Measurements from ENCODE around the gene FAH. TPM values are rescaled to one million over a fixed set of nuclear protein-coding genes. Genes with fewer than 3 reads are reported as not detected.

Gene FAH
- total and polyA plus RNA-seq, 11 donors: 12.4 to 48.9 (median 24.0) TPM

DNA sequence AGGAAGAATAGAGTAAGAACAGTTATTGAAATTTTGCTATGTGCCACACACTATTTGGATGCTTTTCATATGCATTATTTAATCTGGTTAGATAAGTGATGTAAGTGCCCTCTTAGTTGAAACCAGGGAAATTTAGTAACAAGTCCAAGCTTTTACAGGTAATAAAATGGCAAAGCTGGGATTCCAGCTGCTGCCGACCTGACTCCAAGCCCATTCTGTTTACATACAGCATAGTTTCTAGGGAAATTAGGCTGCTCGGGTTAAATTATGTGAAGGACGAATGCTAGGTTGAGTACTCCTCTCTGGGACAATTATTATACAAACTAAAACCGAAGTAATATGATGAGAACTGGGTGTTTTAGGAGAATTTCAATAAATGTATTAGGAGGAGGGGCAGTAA lies 38.7 kb upstream of the FAH start:
- peaks cover 0 to 30% (median 6%) of the 10 kb centered on the region in 12 donors for H3K4me1 ChIP-seq
- H3K4me3 ChIP-seq: no peak overlapping the region
- H3K36me3 ChIP-seq: no peaks in the 10 kb centered on the region
- DNase-seq: no peak
- ATAC-seq: no peak
- TF ChIP-seq POLR2A (IDR thresholded peaks at IDR 0.05): no peak
- TF ChIP-seq, protein P1, sequence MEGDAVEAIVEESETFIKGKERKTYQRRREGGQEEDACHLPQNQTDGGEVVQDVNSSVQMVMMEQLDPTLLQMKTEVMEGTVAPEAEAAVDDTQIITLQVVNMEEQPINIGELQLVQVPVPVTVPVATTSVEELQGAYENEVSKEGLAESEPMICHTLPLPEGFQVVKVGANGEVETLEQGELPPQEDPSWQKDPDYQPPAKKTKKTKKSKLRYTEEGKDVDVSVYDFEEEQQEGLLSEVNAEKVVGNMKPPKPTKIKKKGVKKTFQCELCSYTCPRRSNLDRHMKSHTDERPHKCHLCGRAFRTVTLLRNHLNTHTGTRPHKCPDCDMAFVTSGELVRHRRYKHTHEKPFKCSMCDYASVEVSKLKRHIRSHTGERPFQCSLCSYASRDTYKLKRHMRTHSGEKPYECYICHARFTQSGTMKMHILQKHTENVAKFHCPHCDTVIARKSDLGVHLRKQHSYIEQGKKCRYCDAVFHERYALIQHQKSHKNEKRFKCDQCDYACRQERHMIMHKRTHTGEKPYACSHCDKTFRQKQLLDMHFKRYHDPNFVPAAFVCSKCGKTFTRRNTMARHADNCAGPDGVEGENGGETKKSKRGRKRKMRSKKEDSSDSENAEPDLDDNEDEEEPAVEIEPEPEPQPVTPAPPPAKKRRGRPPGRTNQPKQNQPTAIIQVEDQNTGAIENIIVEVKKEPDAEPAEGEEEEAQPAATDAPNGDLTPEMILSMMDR (IDR thresholded peaks at IDR 0.05): no peak
- intact Hi-C loops (cut with DNase I): no loop called here
- H3K27ac ChIP-seq: no peak overlapping the region
- no peaks in the 10 kb centered on the region for H3K9me3 ChIP-seq
- H3K27me3 ChIP-seq: no peaks in the 10 kb centered on the region
- 88 to 91% (median 89%) methylated on average over 4 of the region's 4 CpGs for WGBS, 4 donors

DNA sequence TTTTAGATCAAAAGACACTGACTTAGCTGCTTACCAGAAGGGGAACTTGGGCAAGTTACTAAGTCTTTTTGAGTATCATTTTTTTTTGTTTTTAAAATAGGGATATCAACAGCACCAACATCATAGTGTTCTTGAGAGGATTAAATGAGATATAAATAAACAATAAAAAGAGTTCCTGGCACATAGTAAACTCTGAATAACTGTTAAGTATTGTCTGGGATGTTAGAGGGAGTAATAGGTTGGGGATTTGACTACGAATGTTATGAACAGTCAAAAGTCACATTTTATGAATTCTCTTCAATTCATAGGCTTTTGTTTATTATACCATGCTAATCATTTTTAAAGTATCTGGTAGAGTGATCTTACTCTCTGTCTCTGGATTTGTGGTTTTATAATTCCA lies 37.8 kb upstream of the FAH start:
- H3K36me3 ChIP-seq: no peaks in the 10 kb centered on the region
- H3K9me3 ChIP-seq: no peaks in the 10 kb centered on the region
- H3K4me3 ChIP-seq: no peak overlapping the region
- H3K27me3 ChIP-seq: no peaks in the 10 kb centered on the region
- DNase-seq (no peak), ATAC-seq (no peak)
- TF ChIP-seq, protein P1 (IDR thresholded peaks at IDR 0.05): no peak
- TF ChIP-seq POLR2A (IDR thresholded peaks at IDR 0.05): no peak
- no peak overlapping the region for H3K27ac ChIP-seq
- 72 to 88% (median 83%) methylated on average over 1 of the region's 1 CpG for WGBS, 4 donors
- H3K4me1 ChIP-seq: peaks cover 0 to 22% (median 6%) of the 10 kb centered on the region in 12 donors
- intact Hi-C loops (cut with DNase I): no loop called here

DNA sequence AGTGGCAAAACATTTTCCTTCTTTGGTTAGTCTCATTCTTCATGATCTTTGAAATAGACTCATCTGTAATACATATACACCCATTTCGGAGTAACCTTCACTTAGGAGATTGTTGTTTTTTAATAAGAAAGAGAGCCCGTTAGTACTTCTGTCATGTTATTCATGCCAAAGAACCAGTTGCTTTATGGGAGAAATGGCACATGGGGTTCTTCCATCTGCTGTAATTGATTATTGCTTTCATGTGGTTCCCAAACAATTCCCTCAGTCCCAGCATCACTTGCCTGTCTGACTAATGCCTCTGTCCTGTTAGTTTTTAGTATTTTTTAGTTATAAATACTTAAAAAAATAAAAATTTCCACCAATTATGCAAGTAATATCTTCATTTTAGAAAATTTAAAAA lies 33.8 kb upstream of the FAH start:
- intact Hi-C loops (cut with DNase I): no loop called here
- Histone ChIP-seq H3K27ac (no peak overlapping the region), H3K27me3 (no peaks in the 10 kb centered on the region), H3K36me3 (peaks cover 0 to 31% (median 15%) of the 10 kb centered on the region in 9 donors), H3K4me1 (peaks cover 0 to 34% (median 4%) of the 10 kb centered on the region in 12 donors), H3K4me3 (no peak overlapping the region), H3K9me3 (no peaks in the 10 kb centered on the region)
- no peak for TF ChIP-seq POLR2A (IDR thresholded peaks at IDR 0.05)
- TF ChIP-seq, protein P1 (IDR thresholded peaks at IDR 0.05): no peak
- ATAC-seq (no peak), DNase-seq (no peak)
- 91 to 98% (median 94%) methylated on average over 2 of the region's 2 CpGs for WGBS, 4 donors

DNA sequence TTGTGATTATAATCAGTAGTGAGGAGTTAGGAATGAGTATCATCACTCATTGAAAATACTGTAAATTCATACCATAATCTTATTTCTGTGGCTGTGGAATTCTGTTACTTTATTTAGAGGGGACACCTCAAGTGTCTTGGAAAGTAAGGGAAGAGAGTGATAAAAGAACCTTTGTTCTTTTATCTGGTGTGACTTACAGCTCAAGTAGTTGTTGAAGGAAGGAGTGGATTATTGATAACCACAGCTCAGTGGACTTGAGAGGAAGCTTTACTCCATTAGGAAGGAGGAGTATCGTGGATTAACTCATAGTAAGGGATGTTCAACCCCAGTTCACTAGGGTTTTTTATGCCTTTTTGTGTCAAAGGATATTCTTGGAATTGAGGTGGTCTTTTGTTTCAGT lies 32.2 kb upstream of the FAH start:
- Histone ChIP-seq H3K27me3 (no peaks in the 10 kb centered on the region), H3K36me3 (peaks cover 0 to 47% (median 24%) of the 10 kb centered on the region in 9 donors), H3K4me3 (no peak overlapping the region), H3K9me3 (no peaks in the 10 kb centered on the region), H3K27ac (no peak overlapping the region), H3K4me1 (peaks cover 0 to 17% (median 0%) of the 10 kb centered on the region in 12 donors)
- 45 to 63% (median 53%) methylated on average over 1 of the region's 1 CpG for WGBS, 4 donors
- ATAC-seq (peak in 1 of 4 donors; percentile 36), DNase-seq (no peak)
- intact Hi-C loops (cut with DNase I): no loop called here
- TF ChIP-seq, protein P1 (IDR thresholded peaks at IDR 0.05): no peak

All from heart left ventricle (tissue), 16 donors.